Activated CD8-positive, alpha-beta memory T cell treated with anti-CD3 and anti-CD28 coated beads for 4 hours (primary cell): Measurements from ENCODE around the gene CAT.
"Not testable (repeated sequence)": the region's sequence is repeated elsewhere in the genome, so short reads cannot be mapped to it uniquely, and the experiment has no call there.

Source experiments
- DNase-seq, 2 donors: peaks; one replicate each; pipeline ENCODE4 v3.0.0-alpha.2; 2020; ENCODE audit warnings: low read depth in 2 of 2

The CAT gene

GRCh38 chr11:34438529-34439507, at the start of gene CAT:
Gene CAT (plus strand): TSS chr11:34438934. CDS start chr11:34439014, 80 bp downstream.
- DNase-seq: peak; percentile 93 to 94

DNA sequence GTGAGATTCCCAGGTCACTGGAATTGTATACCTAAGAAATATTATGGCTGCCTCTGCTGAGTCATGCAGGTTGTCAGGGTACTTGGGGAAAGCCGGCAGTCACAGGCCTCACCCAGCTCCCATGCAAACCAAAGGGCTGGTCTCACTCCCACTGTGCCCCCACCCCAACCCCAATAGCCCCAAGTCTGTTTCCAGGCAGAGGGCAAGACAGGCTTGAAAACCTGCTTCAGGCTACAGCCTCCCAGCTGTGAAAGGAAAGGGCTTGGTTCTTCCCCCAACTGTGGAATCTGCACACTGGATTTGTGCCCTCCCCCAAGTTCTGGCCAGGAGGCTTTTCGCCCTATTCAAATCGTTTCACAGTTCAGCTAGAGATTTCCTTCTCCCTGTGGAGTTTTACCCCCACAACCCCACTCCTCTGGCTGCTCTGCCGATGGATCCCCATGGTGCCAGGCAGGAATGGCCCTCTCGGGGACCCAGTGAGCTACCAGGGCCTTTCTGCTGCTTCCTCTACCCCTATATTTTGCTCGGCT, 43.9 kb upstream of the CAT start:
- no peak for DNase-seq

DNA sequence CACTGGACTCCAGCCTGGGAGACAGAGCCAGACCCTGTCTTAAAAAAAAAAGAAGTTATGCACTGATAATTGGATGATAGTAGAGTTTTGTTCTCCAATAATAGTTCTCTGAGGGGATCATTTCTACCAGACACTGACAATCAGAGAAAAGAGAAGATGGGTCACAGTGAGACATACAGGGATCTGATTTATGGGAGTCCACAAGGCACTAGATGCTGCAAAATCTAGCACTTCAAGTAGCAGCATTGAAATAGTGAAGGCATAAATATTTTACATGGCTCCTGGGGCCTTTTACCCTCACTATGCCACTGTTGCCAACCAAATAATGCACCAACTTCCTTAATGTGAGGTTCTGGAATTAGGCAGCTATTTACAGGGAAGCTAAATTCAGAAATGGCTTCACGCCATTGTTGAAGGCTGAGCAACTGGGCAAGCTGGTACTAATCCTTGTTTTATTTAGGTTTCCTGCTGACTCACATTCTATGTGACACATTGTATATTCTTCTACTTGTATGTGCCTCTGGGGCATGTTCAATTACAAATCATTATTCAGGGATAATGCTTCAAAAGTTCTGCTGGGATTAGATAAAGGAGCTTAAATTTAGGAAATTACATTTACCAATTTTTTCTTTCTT, 42.7 kb upstream of the CAT start:
- no peak for DNase-seq

DNA sequence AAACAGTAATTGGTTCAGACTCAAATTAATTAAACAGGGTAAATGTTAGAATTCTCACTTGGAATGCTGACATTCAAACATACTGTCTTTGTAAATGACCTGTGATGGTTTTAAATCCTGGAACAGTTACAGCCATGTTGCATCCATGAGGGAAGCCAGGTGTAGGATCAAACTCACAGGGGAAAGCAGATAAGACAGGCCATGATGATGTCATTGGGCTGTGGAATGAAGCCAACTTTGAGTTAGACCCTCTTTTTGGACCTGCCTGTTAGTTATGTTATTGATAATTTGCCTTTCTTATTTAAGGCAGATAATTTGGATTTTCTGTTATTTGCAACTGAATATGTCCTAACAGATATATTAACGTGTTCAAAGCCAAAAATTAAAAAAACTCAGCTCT, 41.6 kb upstream of the CAT start:
- no peak for DNase-seq

GRCh38 chr11:34397811-34398210, 40.9 kb upstream of the CAT start:
- no peak for DNase-seq

- DNase-seq: no peak
These were observed 35.3 kb upstream of the CAT start for GRCh38 chr11:34403431-34403830.

DNA sequence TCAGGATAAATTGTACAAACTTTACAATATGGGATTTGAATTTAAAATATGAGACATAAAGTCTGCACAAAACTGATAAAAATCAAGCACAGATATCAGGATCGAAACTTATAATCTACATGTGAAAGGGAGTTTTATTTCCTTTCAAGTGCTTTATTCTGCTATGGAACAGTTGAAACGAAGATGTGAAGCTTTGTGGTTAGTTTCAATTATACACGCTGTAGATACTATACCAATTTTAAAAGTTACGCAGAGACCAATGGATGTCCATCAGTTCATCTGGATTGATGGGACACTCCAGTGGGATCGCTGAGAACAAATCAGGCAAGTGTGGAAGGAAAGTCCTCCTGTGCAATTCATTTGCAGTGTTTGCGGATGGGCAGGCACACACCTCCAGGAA, 34.5 kb upstream of the CAT start:
- DNase-seq: no peak

- DNase-seq: no peak
These were observed 33.5 kb upstream of the CAT start for GRCh38 chr11:34405079-34405858.

- no peak for DNase-seq
These were observed 32.3 kb upstream of the CAT start for GRCh38 chr11:34406413-34406812.

GRCh38 chr11:34407121-34407813, 31.5 kb upstream of the CAT start:
- no peak for DNase-seq

- no peak for DNase-seq
These were observed 30.1 kb upstream of the CAT start for GRCh38 chr11:34408580-34409172.

- no peak for DNase-seq
These were observed 27.6 kb upstream of the CAT start for GRCh38 chr11:34411111-34411510.

DNA sequence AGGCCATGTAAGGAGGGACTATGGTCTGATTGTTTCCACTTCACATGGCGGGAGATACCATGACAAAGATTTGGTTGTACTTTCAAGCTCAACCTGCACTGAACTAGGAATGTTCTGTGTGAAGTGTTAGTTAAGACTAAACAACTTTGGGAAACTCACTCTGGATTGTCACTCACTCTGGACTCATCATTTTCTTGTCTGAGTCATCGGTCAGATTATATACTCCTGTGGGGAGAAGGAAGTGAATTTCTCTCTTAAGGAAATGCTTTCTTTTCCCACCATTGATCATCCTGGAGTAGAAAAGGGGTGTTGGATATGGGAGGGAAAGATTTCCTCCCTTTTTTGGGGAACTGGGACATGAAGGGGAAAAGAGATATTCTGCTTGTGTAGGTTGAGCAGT, 26.9 kb upstream of the CAT start:
- no peak for DNase-seq

GRCh38 chr11:34413263-34413662, 25.5 kb upstream of the CAT start:
- DNase-seq: no peak

- no peak for DNase-seq
These were observed 23.2 kb upstream of the CAT start for GRCh38 chr11:34415538-34415937.

DNA sequence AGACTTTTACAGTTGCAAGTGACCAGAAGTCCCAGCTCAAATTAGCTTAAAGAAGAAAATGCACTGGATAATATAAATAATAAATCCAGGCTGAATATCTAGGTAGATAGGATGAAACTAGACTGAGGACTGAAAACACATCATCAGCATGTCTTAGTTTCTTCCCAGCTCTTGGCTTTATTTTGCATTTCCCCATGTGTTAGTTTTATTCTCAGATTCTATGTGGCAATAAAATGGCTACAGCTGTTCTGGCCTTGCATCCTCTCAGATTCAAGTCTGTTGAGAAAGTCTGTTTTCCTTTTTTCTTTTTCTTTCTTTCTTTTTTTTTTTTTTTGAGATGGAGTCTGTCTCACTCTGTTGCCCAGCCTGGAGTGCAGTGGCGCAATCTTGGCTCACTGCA, 22.6 kb upstream of the CAT start:
- DNase-seq: no peak

GRCh38 chr11:34416766-34417165, 22.0 kb upstream of the CAT start:
- no peak for DNase-seq

GRCh38 chr11:34417202-34417601, 21.5 kb upstream of the CAT start:
- DNase-seq: no peak

- no peak for DNase-seq
These were observed 19.6 kb upstream of the CAT start for GRCh38 chr11:34419158-34419557.

GRCh38 chr11:34423300-34423699, 15.4 kb upstream of the CAT start:
- DNase-seq: no peak

- not testable (repeated sequence) for DNase-seq
These were observed 13.9 kb upstream of the CAT start for GRCh38 chr11:34424826-34425225.
